ENCODE measurements around the gene ZSWIM5.

GRCh38 chr1:45033356-45033755 lies 173.0 kb downstream of the ZSWIM5 start:
- TF ChIP-seq, protein P1, sequence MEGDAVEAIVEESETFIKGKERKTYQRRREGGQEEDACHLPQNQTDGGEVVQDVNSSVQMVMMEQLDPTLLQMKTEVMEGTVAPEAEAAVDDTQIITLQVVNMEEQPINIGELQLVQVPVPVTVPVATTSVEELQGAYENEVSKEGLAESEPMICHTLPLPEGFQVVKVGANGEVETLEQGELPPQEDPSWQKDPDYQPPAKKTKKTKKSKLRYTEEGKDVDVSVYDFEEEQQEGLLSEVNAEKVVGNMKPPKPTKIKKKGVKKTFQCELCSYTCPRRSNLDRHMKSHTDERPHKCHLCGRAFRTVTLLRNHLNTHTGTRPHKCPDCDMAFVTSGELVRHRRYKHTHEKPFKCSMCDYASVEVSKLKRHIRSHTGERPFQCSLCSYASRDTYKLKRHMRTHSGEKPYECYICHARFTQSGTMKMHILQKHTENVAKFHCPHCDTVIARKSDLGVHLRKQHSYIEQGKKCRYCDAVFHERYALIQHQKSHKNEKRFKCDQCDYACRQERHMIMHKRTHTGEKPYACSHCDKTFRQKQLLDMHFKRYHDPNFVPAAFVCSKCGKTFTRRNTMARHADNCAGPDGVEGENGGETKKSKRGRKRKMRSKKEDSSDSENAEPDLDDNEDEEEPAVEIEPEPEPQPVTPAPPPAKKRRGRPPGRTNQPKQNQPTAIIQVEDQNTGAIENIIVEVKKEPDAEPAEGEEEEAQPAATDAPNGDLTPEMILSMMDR (IDR thresholded peaks at IDR 0.05) = no peak
- TF ChIP-seq POLR2A (IDR thresholded peaks at IDR 0.05) = no peak
